Sciatic nerve (tissue), 2 donors: ENCODE results near the gene CTTN. TPM values are rescaled to one million over a fixed set of nuclear protein-coding genes. Genes with fewer than 3 reads are reported as not detected.
"Not testable (repeated sequence)": the region's sequence is repeated elsewhere in the genome, so short reads cannot be mapped to it uniquely, and the experiment has no call there.

ENCODE experiments used
- ATAC-seq: fragments of 200-7000 bp; cut with Tn5 transposase; one replicate; pipeline ENCODE4 v1.9.1; 2020; ENCODE audit warnings: mild to moderate bottlenecking, moderate library complexity
- DNase-seq: peaks from one replicate; pipeline ENCODE4 v3.0.0-alpha.2; 2020; ENCODE audit warnings: low spot score
- intact Hi-C: fragments of 100-400 bp; cut with DNase I; formaldehyde crosslinking; loops from one replicate; pipeline ENCODE4 v1.14.2; 2022
- total RNA-seq: library from RNA; stranded (reverse); fragmentation: NEBNext Ultra II Directional; extraction: Animal tissue kit (Norgen Biotek cat#: 25700); gene quantifications from one replicate; pipeline ENCODE4 v1.2.1, GENCODE V29; 2021
- donor health status: DM: no; HTN: no; CAD: no.
- donor health status: DM: no; HTN: no; CAD: no.

Gene CTTN
- total RNA-seq, 1 donor from 2014 or later, result 264 TPM

- no peak for ATAC-seq
- intact Hi-C loops, result no loop called here
- DNase-seq, result no peak
Observed at GRCh38 chr11:70405679-70406395, 7.5 kb downstream of the CTTN start.

- DNase-seq (no peak), ATAC-seq (no peak)
- intact Hi-C loops, result no loop called here
Observed at GRCh38 chr11:70407121-70407520, 8.8 kb downstream of the CTTN start.

- intact Hi-C loops, result no loop called here
- DNase-seq, result no peak
- ATAC-seq, result no peak
Observed at GRCh38 chr11:70407814-70408213, 9.5 kb downstream of the CTTN start.

GRCh38 chr11:70408326-70408725 is 10.0 kb downstream of the CTTN start:
- ATAC-seq, intact Hi-C loops, DNase-seq: not testable (repeated sequence)

GRCh38 chr11:70409437-70409836 is 11.1 kb downstream of the CTTN start:
- ATAC-seq, result no peak
- DNase-seq, result no peak
- intact Hi-C loops, result no loop called here

GRCh38 chr11:70409871-70410270 is 11.5 kb downstream of the CTTN start:
- intact Hi-C loops, result no loop called here
- DNase-seq (no peak), ATAC-seq (no peak)

GRCh38 chr11:70410276-70411205 is 12.2 kb downstream of the CTTN start:
- DNase-seq (no peak), ATAC-seq (no peak)
- intact Hi-C loops, result no loop called here

GRCh38 chr11:70411713-70412452 is 13.6 kb downstream of the CTTN start:
- DNase-seq (no peak), ATAC-seq (no peak)
- intact Hi-C loops, result no loop called here

- ATAC-seq (no peak), DNase-seq (no peak)
- intact Hi-C loops, result no loop called here
Observed at GRCh38 chr11:70413151-70413550, 14.8 kb downstream of the CTTN start.

GRCh38 chr11:70414341-70415100 is 16.2 kb downstream of the CTTN start:
- DNase-seq, result no peak
- ATAC-seq, result peak; percentile 31
- intact Hi-C loops, result no loop called here

GRCh38 chr11:70415191-70415590 is 16.9 kb downstream of the CTTN start:
- intact Hi-C loops, result no loop called here
- no peak for DNase-seq
- peak; percentile 79 for ATAC-seq

GRCh38 chr11:70415642-70416395 is 17.5 kb downstream of the CTTN start:
- ATAC-seq (no peak), DNase-seq (no peak)
- intact Hi-C loops, result no loop called here

- ATAC-seq (no peak), DNase-seq (no peak)
- intact Hi-C loops, result no loop called here
Observed at GRCh38 chr11:70416881-70417280, 18.6 kb downstream of the CTTN start.

GRCh38 chr11:70418130-70418529 is 19.8 kb downstream of the CTTN start:
- ATAC-seq, result no peak

GRCh38 chr11:70419307-70420007 is 21.1 kb downstream of the CTTN start:
- DNase-seq (no peak), ATAC-seq (no peak)
- intact Hi-C loops, result no loop called here

More at GRCh38 chr11:70418130-70418529, 19.8 kb downstream of the CTTN start:
- no peak for DNase-seq
- intact Hi-C loops, result no loop called here

GRCh38 chr11:70420008-70420464 is 21.7 kb downstream of the CTTN start:
- ATAC-seq, result no peak
- intact Hi-C loops, result no loop called here
- DNase-seq, result no peak

- intact Hi-C loops, result no loop called here
- DNase-seq (no peak), ATAC-seq (no peak)
Observed at GRCh38 chr11:70420496-70420895, 22.2 kb downstream of the CTTN start.
